ENCODE data around the gene SPATA21.

DNA sequence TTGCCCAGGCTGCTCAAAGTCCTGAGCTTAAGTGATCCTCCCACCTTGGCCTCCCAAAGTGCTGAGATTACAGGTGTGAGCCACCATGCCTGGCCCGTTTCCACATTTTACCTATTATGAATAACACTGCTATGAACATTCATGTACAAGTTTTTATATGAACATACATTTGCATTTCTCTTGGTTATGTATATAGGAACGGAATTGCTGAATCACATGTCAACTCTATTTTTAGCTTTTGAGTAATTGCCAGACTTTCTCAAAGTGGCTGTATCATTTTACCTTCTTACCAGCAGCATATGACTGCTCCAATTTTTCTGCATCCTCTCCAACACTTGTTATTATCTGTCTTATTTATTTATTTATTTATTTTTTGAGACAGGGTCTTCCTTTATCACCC is 2.7 kb downstream of the SPATA21 start:
- TF ChIP-seq CTCF (IDR thresholded peaks at IDR 0.05) (no peak), POLR2A (IDR thresholded peaks at IDR 0.05) (no peak)
